GM18870 (cell line): ENCODE data around the gene MAPKAP1.
A peak's percentile ranks its signal among the peaks of the same experiment; 100 is the strongest.
"Not testable (repeated sequence)": the region's sequence is repeated elsewhere in the genome, so short reads cannot be mapped to it uniquely, and the experiment has no call there.

Experiments used
- ATAC-seq: cut with Tn5 transposase; IDR thresholded peaks from one replicate; pipeline ENCODE4 v1.9.1; 2021; ENCODE audit warnings: moderate library complexity; ENCODE audit not compliant: unreplicated experiment

Gene MAPKAP1

GRCh38 chr9:125571824-125572223 lies 135.2 kb downstream of the MAPKAP1 start:
- not testable (repeated sequence) for ATAC-seq

GRCh38 chr9:125570246-125570645 lies 136.8 kb downstream of the MAPKAP1 start:
- ATAC-seq, result no peak

- ATAC-seq, result no peak
Observed at GRCh38 chr9:125568621-125569020, 138.4 kb downstream of the MAPKAP1 start.

GRCh38 chr9:125566051-125566450 lies 141.0 kb downstream of the MAPKAP1 start:
- ATAC-seq, result not testable (repeated sequence)

GRCh38 chr9:125565126-125565525 lies 141.9 kb downstream of the MAPKAP1 start:
- ATAC-seq, result no peak

GRCh38 chr9:125564631-125565030 lies 142.4 kb downstream of the MAPKAP1 start:
- no peak for ATAC-seq

GRCh38 chr9:125561509-125562148 lies 145.4 kb downstream of the MAPKAP1 start:
- ATAC-seq, result peak; percentile 67

- ATAC-seq, result no peak
Observed at GRCh38 chr9:125559894-125560293, 147.1 kb downstream of the MAPKAP1 start.

- no peak for ATAC-seq
Observed at GRCh38 chr9:125559194-125559593, 147.8 kb downstream of the MAPKAP1 start.

GRCh38 chr9:125558453-125559092 lies 148.4 kb downstream of the MAPKAP1 start:
- no peak for ATAC-seq

GRCh38 chr9:125556046-125556721 lies 150.8 kb downstream of the MAPKAP1 start:
- ATAC-seq, result no peak

- no peak for ATAC-seq
Observed at GRCh38 chr9:125554726-125555125, 152.3 kb downstream of the MAPKAP1 start.

- no peak for ATAC-seq
Observed at GRCh38 chr9:125551781-125552180, 155.2 kb downstream of the MAPKAP1 start.

- no peak for ATAC-seq
Observed at GRCh38 chr9:125549891-125550885, 156.8 kb downstream of the MAPKAP1 start.

GRCh38 chr9:125549465-125549871 lies 157.5 kb downstream of the MAPKAP1 start:
- ATAC-seq, result no peak

GRCh38 chr9:125549039-125549438 lies 158.0 kb downstream of the MAPKAP1 start:
- ATAC-seq, result no peak

- ATAC-seq, result no peak
Observed at GRCh38 chr9:125548141-125548540, 158.9 kb downstream of the MAPKAP1 start.

GRCh38 chr9:125547368-125547767 lies 159.6 kb downstream of the MAPKAP1 start:
- ATAC-seq, result no peak

- ATAC-seq, result no peak
Observed at GRCh38 chr9:125545845-125546244, 161.2 kb downstream of the MAPKAP1 start.

GRCh38 chr9:125544988-125545651 lies 161.9 kb downstream of the MAPKAP1 start:
- ATAC-seq, result no peak
